Adrenal gland (tissue), 12 donors: ENCODE data around the gene OR10T2. TPM values are rescaled to one million over a fixed set of nuclear protein-coding genes. Genes with fewer than 3 reads are reported as not detected.

Experiments used
- DNase-seq, 7 donors: peaks; one replicate each; pipeline ENCODE4 v3.0.0-alpha.2; 2019 to 2020
- H3K27ac ChIP-seq, 5 donors: fragments of 200-600 bp; sonication (generic) in 4 of 5; 1 replicate in 3 of 5; 2 replicates in 2 of 5; pipeline versions ENCODE4 v1.5.1 to v1.8.0; 2016 to 2020; ENCODE audit warnings: mild to moderate bottlenecking in 1 of 5
- H3K27me3 ChIP-seq: fragments of 200-600 bp; 2 replicates; pipeline ENCODE4 v1.8.0; 2021
- H3K36me3 ChIP-seq, 2 donors: fragments of 200-600 bp; replicated peaks in 1 of 2; 1 replicate in 1 of 2; 2 replicates in 1 of 2; pipeline versions ENCODE4 v1.5.1 to v1.8.0; 2018 to 2022
- H3K4me1 ChIP-seq, 2 donors: fragments of 200-600 bp; replicated peaks in 1 of 2; 1 replicate in 1 of 2; 2 replicates in 1 of 2; pipeline versions ENCODE4 v1.5.1 to v1.8.0; 2018 to 2021
- H3K4me3 ChIP-seq, 4 donors: fragments of 200-600 bp; sonication (generic) in 3 of 4; one replicate each; pipeline ENCODE4 v1.5.1; 2016 to 2018
- H3K9me3 ChIP-seq, 3 donors: fragments of 200-600 bp; sonication (generic) in 1 of 3; replicated peaks in 1 of 3; 1 replicate in 2 of 3; 2 replicates in 1 of 3; pipeline versions ENCODE4 v1.5.1 to v1.8.0; 2016 to 2021
- CTCF ChIP-seq, 6 experiments: fragments of 450-650 bp in 4 of 6; fragments of 200-600 bp in 2 of 6; sonication (generic) in 1 of 6; IDR thresholded peaks; 1 replicate in 5 of 6; 2 replicates in 1 of 6; pipeline versions ENCODE4 v1.5.1 to v1.8.0; 2016 to 2021; ENCODE audit warnings: antibody characterized with exemption in 6 of 6, mild to moderate bottlenecking in 2 of 6, moderate library complexity in 1 of 6
- POLR2A ChIP-seq, 2 donors: fragments of 450-650 bp; IDR thresholded peaks; one replicate each; pipeline ENCODE4 v1.6.1; 2017; ENCODE audit warnings: antibody characterized with exemption in 2 of 2, mild to moderate bottlenecking in 2 of 2, moderate library complexity in 1 of 2
- WGBS, 4 donors: extraction: QIAGEN DNeasy Blood & Tissue Kit in 2 of 4; methylation state at CpG; one replicate each; pipeline versions ENCODE4 v1.1.5 to v1.1.7; 2013 to 2017; 5-methylcytosine and 5-hydroxymethylcytosine counted together
- intact Hi-C, 2 donors: fragments of 100-400 bp; cut with DNase I; formaldehyde crosslinking; loops; one replicate each; pipeline versions ENCODE4 v1.14.1 to v1.15.0; 2022 to 2023
- polyA plus RNA-seq, 3 donors: library from polyadenylated mRNA; stranded (reverse); fragments of 200-250 nt in 2 of 3; fragments of 350-450 nt in 1 of 3; fragmentation: Illumina TruSeq in 1 of 3; extraction: RNeasy Lipid Tissue Mini Kit (QIAGEN cat#74804) in 1 of 3; gene quantifications; one replicate each; pipeline ENCODE4 v1.2.3, GENCODE V29; 2013 to 2014
- total RNA-seq, 9 donors: library from RNA; depleted of rRNA in 4 of 9; stranded (reverse); fragments of >200 nt in 4 of 9; fragments of 120-200 nt in 1 of 9; fragmentation: NEBNext Ultra II Directional in 1 of 9; extraction: Animal tissue kit (Norgen Biotek cat#: 25700) in 1 of 9; gene quantifications; one replicate each; pipeline versions ENCODE4 v1.1.0 to v1.2.4, GENCODE V29; 2013 to 2023
- donor health status: healthy with polysubstance abuse.
- donor health status: Bipolar disorder and iron deficiency.
- donor health status: DM: yes; HTN: yes; CAD: no.
- donor health status: DM: no; HTN: no; CAD: no.
- donor health status: DM: no; HTN: no; CAD: no.
- donor health status: DM: yes; HTN: yes; CAD: no.

OR10T2 gene
- total and polyA plus RNA-seq, 12 donors: not detected

DNA sequence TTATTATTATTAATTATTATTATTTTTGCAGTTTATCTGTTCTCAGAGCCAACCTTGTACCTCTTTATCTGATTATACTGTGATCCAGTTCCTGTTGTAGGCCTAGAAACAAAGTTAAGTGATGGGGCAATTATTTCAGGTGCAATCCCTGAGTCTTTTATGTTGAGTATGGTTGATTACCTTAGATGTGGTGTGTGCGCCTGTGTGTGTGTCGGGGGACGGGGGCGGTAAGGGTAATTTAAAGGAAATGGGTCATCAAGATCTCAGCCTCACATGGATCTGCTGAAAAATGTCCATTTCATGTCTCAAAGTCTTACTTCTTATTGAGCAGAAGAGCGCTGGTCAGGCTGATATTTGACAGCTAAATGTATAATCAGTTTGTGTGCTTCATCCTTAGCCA, 7.8 kb upstream of the OR10T2 start:
- no peaks in the 10 kb centered on the region for H3K9me3 ChIP-seq
- H3K4me1 ChIP-seq: no peaks in the 10 kb centered on the region
- no peaks in the 10 kb centered on the region for H3K36me3 ChIP-seq
- no peak overlapping the region for H3K27ac ChIP-seq
- H3K27me3 ChIP-seq: no peaks in the 10 kb centered on the region
- no peak for TF ChIP-seq CTCF (IDR thresholded peaks at IDR 0.05)
- no peak for TF ChIP-seq POLR2A (IDR thresholded peaks at IDR 0.05)
- WGBS, 4 donors: 81 to 98% (median 85%) methylated on average over 5 of the region's 5 CpGs
- no peak for DNase-seq
- no peak overlapping the region for H3K4me3 ChIP-seq
- intact Hi-C loops: no loop called here

GRCh38 chr1:158400871-158401270, 1.6 kb upstream of the OR10T2 start:
- H3K9me3 ChIP-seq: no peaks in the 10 kb centered on the region
- WGBS, 4 donors: 85 to 96% (median 91%) methylated on average over 3 of the region's 3 CpGs
- DNase-seq: no peak
- no peak overlapping the region for H3K4me3 ChIP-seq
- no peaks in the 10 kb centered on the region for H3K27me3 ChIP-seq
- H3K27ac ChIP-seq: no peak overlapping the region
- intact Hi-C loops: no loop called here
- no peaks in the 10 kb centered on the region for H3K36me3 ChIP-seq
- TF ChIP-seq POLR2A (IDR thresholded peaks at IDR 0.05): no peak
- no peak for TF ChIP-seq CTCF (IDR thresholded peaks at IDR 0.05)
- H3K4me1 ChIP-seq: no peaks in the 10 kb centered on the region

- Histone ChIP-seq H3K4me3 (no peak overlapping the region), H3K36me3 (no peaks in the 10 kb centered on the region), H3K27me3 (peaks cover 4% of the 10 kb centered on the region), H3K27ac (no peak overlapping the region), H3K9me3 (no peaks in the 10 kb centered on the region), H3K4me1 (no peaks in the 10 kb centered on the region)
- no peak for DNase-seq
- TF ChIP-seq POLR2A (IDR thresholded peaks at IDR 0.05) (no peak), CTCF (IDR thresholded peaks at IDR 0.05) (no peak)
- intact Hi-C loops: no loop called here
- 85 to 100% (median 91%) methylated on average over 3 of the region's 3 CpGs for WGBS, 4 donors
These were observed 2.6 kb downstream of the OR10T2 start for GRCh38 chr1:158396646-158397045.

GRCh38 chr1:158393476-158393875, 5.8 kb downstream of the OR10T2 start:
- no peak for TF ChIP-seq CTCF (IDR thresholded peaks at IDR 0.05)
- TF ChIP-seq POLR2A (IDR thresholded peaks at IDR 0.05): no peak
- no peak for DNase-seq
- Histone ChIP-seq H3K4me3 (no peak overlapping the region), H3K36me3 (no peaks in the 10 kb centered on the region), H3K27me3 (peaks cover 4% of the 10 kb centered on the region), H3K27ac (no peak overlapping the region), H3K4me1 (no peaks in the 10 kb centered on the region), H3K9me3 (no peaks in the 10 kb centered on the region)
- WGBS, 4 donors: 88 to 96% (median 93%) methylated on average over 5 of the region's 5 CpGs
- intact Hi-C loops: no loop called here
